K562 (cell line): ENCODE data around the gene ELF5. TPM values are rescaled to one million over a fixed set of nuclear protein-coding genes. Genes with fewer than 3 reads are reported as not detected.
A peak's percentile ranks its signal among the peaks of the same experiment; 100 is the strongest.

Experiments used
- ATAC-seq: fragments of 200-7000 bp; cut with Tn5 transposase; 3 replicates; pipeline ENCODE4 v1.9.1; 2020; ENCODE audit warnings: moderate library complexity
- BruUV-seq: library from RNA; stranded (reverse); fragments of 400-500 nt; replicated peaks from 2 replicates; lab custom pipeline; 2021; lab: Mats Ljungman, UMichigan
- CTCF ChIA-PET: fragments of 300-600 bp; formaldehyde crosslinking; extraction: SDS; loops from one replicate; lab custom pipeline; 2021; ENCODE audit warnings: low intra/inter-chr PET ratio; lab: Yijun Ruan, JAX
- POLR2A ChIA-PET: fragments of 300-600, 350-650 bp; sonication (Branson Sonifier 250); formaldehyde crosslinking; extraction: SDS; loops from one replicate; lab custom pipeline; 2021; ENCODE audit warnings: antibody characterized with exemption, inconsistent platforms; lab: Yijun Ruan, JAX
- DNase-seq, 4 experiments: peaks; one replicate each; pipeline versions ENCODE4 v3.0.0 to v3.0.0-alpha.2; 2011 to 2018; ENCODE audit warnings: low spot score in 3 of 4, mixed read lengths in 3 of 4; ENCODE audit errors: extremely low read depth in 1 of 4
- FAIRE-seq: peaks from 2 replicates; lab custom pipeline; 2011; peaks lifted over from hg19 to GRCh38; lab: Jason Lieb, UNC
- H2AFZ ChIP-seq: 2 replicates; pipeline ENCODE4 v1.6.0; 2011; ENCODE audit warnings: low read depth, low read length, control low read depth, inconsistent platforms
- H3K27ac ChIP-seq: fragments of 200-600 bp; 3 replicates; pipeline ENCODE4 v1.8.0; 2011; ENCODE audit warnings: low read depth, mild to moderate bottlenecking, control low read depth, inconsistent platforms, low read length, moderate library complexity, mixed read lengths; ENCODE audit errors: extremely low read depth
- H3K27me3 ChIP-seq, 2 experiments: fragments of 300-600 bp in 1 of 2; 2 replicates in 1 of 2; 3 replicates in 1 of 2; pipeline versions ENCODE4 v1.6.0 to v1.8.0; 2011; ENCODE audit warnings: inconsistent platforms in 2 of 2, low read length in 2 of 2, mild to moderate bottlenecking in 1 of 2, mixed read lengths in 1 of 2, moderate library complexity in 1 of 2; ENCODE audit not compliant: control insufficient read depth in 2 of 2, insufficient read depth in 2 of 2
- H3K36me3 ChIP-seq: fragments of 300-600 bp; 3 replicates; pipeline ENCODE4 v1.8.0; 2011; ENCODE audit warnings: mild to moderate bottlenecking, low read length, inconsistent platforms; ENCODE audit not compliant: control insufficient read depth, insufficient read depth
- H3K4me1 ChIP-seq, 2 experiments: fragments of 200-600 bp in 1 of 2; replicated peaks in 1 of 2; 2 replicates in 1 of 2; 3 replicates in 1 of 2; pipeline versions ENCODE4 v1.5.1 to v1.8.0; 2011; ENCODE audit warnings: inconsistent platforms in 2 of 2, low read length in 2 of 2, mild to moderate bottlenecking in 1 of 2, mixed read lengths in 1 of 2, moderate library complexity in 1 of 2; ENCODE audit not compliant: control insufficient read depth in 2 of 2, insufficient read depth in 2 of 2
- H3K4me2 ChIP-seq: 2 replicates; pipeline ENCODE4 v1.6.1; 2011; ENCODE audit warnings: low read length, control low read depth, inconsistent platforms, mixed read lengths; ENCODE audit not compliant: insufficient read depth
- H3K4me3 ChIP-seq: fragments of 200-600 bp; sonication (generic), shearing (Covaris generic); 2 replicates; pipeline ENCODE4 v1.5.1; 2016; ENCODE audit warnings: control low read depth, inconsistent platforms
- H3K79me2 ChIP-seq: fragments of 200-600 bp; 3 replicates; pipeline ENCODE4 v1.8.0; 2011; ENCODE audit warnings: low read length, inconsistent platforms; ENCODE audit not compliant: control insufficient read depth, insufficient read depth
- H3K9ac ChIP-seq, 2 experiments: 2 replicates each; pipeline versions ENCODE4 v1.6.0 to v1.6.1; 2011; ENCODE audit warnings: low read depth in 2 of 2, low read length in 2 of 2, control low read depth in 1 of 2, inconsistent platforms in 1 of 2, mild to moderate bottlenecking in 1 of 2, mixed read lengths in 1 of 2; ENCODE audit not compliant: insufficient read depth in 1 of 2
- H3K9me1 ChIP-seq: one replicate; pipeline ENCODE4 v1.6.0; 2011; ENCODE audit warnings: inconsistent platforms, mild to moderate bottlenecking, low read length, moderate library complexity; ENCODE audit not compliant: control insufficient read depth, insufficient read depth
- H3K9me3 ChIP-seq: replicated peaks from 2 replicates; pipeline ENCODE4 v1.5.1; 2011; ENCODE audit warnings: low read depth, low read length, inconsistent platforms; ENCODE audit not compliant: control insufficient read depth, insufficient read depth
- H4K20me1 ChIP-seq: replicated peaks from 2 replicates; pipeline ENCODE4 v1.6.1; 2011; ENCODE audit warnings: low read length, inconsistent platforms, mixed read lengths; ENCODE audit not compliant: control insufficient read depth, insufficient read depth
- NONO ChIP-seq, 2 experiments: fragments of 200-400 bp in 1 of 2; fragments of 450-650 bp in 1 of 2; formaldehyde crosslinking in 1 of 2; IDR thresholded peaks; 2 replicates each; pipeline ENCODE4 v1.6.1; 2017; ENCODE audit warnings: low read depth in 2 of 2, mild to moderate bottlenecking in 2 of 2, moderate library complexity in 2 of 2, low read length in 1 of 2
- SNIP1 ChIP-seq: fragments of 450-650 bp; IDR thresholded peaks from 2 replicates; pipeline ENCODE4 v1.7.1; 2017; ENCODE audit warnings: low read depth, mild to moderate bottlenecking
- SPI1 ChIP-seq: IDR thresholded peaks from 2 replicates; pipeline ENCODE4 v1.6.1; 2011; ENCODE audit warnings: low read depth, low read length, control low read depth, borderline replicate concordance
- TAF1 ChIP-seq: IDR thresholded peaks from 2 replicates; pipeline ENCODE4 v1.6.1; 2011; ENCODE audit warnings: mild to moderate bottlenecking, low read length, moderate library complexity; ENCODE audit not compliant: insufficient read depth, control insufficient read depth, severe bottlenecking; ENCODE audit errors: extremely low read depth
- ZNF354B ChIP-seq: fragments of 250-450 bp; sonication (Bioruptor Pico); IDR thresholded peaks from 2 replicates; pipeline ENCODE4 v1.4.0; 2020
- WGBS: fragments of 100-300 bp; shearing (Covaris generic); methylation state at CpG from one replicate; pipeline ENCODE4 v1.1.6; 2016; ENCODE audit warnings: low coverage, mixed read lengths; ENCODE audit not compliant: insufficient coverage; ENCODE audit errors: missing lambda C conversion rate; 5-methylcytosine and 5-hydroxymethylcytosine counted together
- in situ Hi-C: fragments of 300-500 bp; cut with MboI; formaldehyde crosslinking; loops from 4 replicates; pipeline ENCODE4 v1.15.0; 2018; ENCODE audit warnings: inconsistent platforms, mixed read lengths
- intact Hi-C: fragments of 100-400 bp; cut with micrococcal nuclease; formaldehyde crosslinking; loops from 2 replicates; pipeline ENCODE4 v1.14.2; 2022
- polyA plus RNA-seq, 8 experiments: library from polyadenylated mRNA; depleted of rRNA in 4 of 8; stranded (reverse) in 5 of 8; unstranded in 3 of 8; fragments of >200 nt; fragmentation: Nextera tagmentation in 2 of 8; fragmentation: Illumina TruSeq in 1 of 8; extraction: Ambion mirVana in 2 of 8; extraction: Trizol in 1 of 8; gene quantifications; 2 replicates each; pipeline versions ENCODE4 v1.2.1 to v1.2.3, GENCODE V29; 2011 to 2014; ENCODE audit warnings: inconsistent platforms in 1 of 8, missing spikeins in 1 of 8
- total RNA-seq, 7 experiments: library from RNA; depleted of rRNA in 6 of 7; stranded (reverse); fragments of >200 nt in 6 of 7; fragmentation: Illumina TruSeq in 2 of 7; extraction: Trizol in 2 of 7; gene quantifications; 2 replicates each; pipeline versions ENCODE4 v1.2.1 to v1.2.3, GENCODE V29; 2011 to 2021; ENCODE audit warnings: low replicate concordance in 1 of 7
- TF ChIP-seq, protein P1 (sequence below): fragments of 450-650 bp; conservative IDR thresholded peaks from 2 replicates; pipeline ENCODE4 v1.6.1; 2016; ENCODE audit warnings: missing genetic modification characterization, low read depth, mild to moderate bottlenecking, control low read depth, missing compliant biosample characterization
- TF ChIP-seq, protein P2 (sequence below): fragments of 450-650 bp; formaldehyde crosslinking; IDR thresholded peaks from 2 replicates; pipeline ENCODE4 v1.4.0; 2020; ENCODE audit warnings: mild to moderate bottlenecking
- TF ChIP-seq, protein P3 (sequence below), 2 experiments: fragments of 450-650 bp; IDR thresholded peaks; 2 replicates each; pipeline ENCODE4 v1.6.1; 2016
- TF ChIP-seq, protein P4 (sequence below): fragments of 450-650 bp; IDR thresholded peaks from 2 replicates; pipeline ENCODE4 v1.6.1; 2016

The ELF5 gene
- total and polyA plus RNA-seq, 9 of the 15 experiments (the other 6 are each of a cell fraction or from before 2014, with no cell fraction given): not detected

DNA sequence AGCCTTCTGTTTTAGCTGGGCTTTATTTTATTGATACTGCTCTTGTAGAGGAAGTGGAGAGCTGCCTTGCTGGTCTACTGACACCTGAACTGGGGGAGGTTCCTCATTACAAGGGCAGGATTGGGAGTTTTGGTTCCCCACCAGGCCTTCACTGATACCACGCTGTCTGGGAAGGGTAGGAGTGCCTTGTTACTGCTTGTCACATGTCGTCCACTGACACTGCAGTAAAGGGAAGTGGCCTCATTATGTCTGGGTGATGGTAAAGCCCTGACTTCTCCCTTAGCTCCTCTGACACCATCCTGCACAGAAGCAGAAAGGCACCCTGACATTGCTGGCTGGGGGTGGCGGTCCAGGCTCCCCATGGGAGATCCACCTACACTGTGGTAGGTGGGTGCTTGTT lies 38.7 kb upstream of the ELF5 start:
- 4% methylated on average over 3 of the region's 3 CpGs for WGBS
- Histone ChIP-seq H3K27ac (no peak overlapping the region), H3K4me2 (no peak overlapping the region), H3K9ac (no peak overlapping the region), H3K36me3 (no peaks in the 10 kb centered on the region), H3K9me1 (no peaks in the 10 kb centered on the region), H2AFZ (no peak overlapping the region), H3K27me3 (peaks cover 11 to 32% of the 10 kb centered on the region in 2 experiments; a peak in 4 of 5 replicates), H3K79me2 (no peaks in the 10 kb centered on the region), H3K4me1 (no peaks in the 10 kb centered on the region), H3K4me3 (no peak overlapping the region), H4K20me1 (no peaks in the 10 kb centered on the region), H3K9me3 (no peaks in the 10 kb centered on the region)
- CTCF ChIA-PET: no interaction called here
- in situ Hi-C loops: no loop called here
- intact Hi-C loops: no loop called here
- DNase-seq: no peak
- BruUV-seq: no TSS peak
- TF ChIP-seq, protein P1, sequence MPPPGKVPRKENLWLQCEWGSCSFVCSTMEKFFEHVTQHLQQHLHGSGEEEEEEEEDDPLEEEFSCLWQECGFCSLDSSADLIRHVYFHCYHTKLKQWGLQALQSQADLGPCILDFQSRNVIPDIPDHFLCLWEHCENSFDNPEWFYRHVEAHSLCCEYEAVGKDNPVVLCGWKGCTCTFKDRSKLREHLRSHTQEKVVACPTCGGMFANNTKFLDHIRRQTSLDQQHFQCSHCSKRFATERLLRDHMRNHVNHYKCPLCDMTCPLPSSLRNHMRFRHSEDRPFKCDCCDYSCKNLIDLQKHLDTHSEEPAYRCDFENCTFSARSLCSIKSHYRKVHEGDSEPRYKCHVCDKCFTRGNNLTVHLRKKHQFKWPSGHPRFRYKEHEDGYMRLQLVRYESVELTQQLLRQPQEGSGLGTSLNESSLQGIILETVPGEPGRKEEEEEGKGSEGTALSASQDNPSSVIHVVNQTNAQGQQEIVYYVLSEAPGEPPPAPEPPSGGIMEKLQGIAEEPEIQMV: no peak
- TF ChIP-seq SPI1: peak; percentile 54; the same call in 1 of the 2 replicates
- POLR2A ChIA-PET: interaction anchor here (0.6 kb wide), 1 partner anchor 26 kb away, joined by 3 read pairs; no protein-coding TSS in a partner anchor
- no peak for FAIRE-seq
- ATAC-seq: peak; percentile 54; the same call in 2 of the 3 replicates

DNA sequence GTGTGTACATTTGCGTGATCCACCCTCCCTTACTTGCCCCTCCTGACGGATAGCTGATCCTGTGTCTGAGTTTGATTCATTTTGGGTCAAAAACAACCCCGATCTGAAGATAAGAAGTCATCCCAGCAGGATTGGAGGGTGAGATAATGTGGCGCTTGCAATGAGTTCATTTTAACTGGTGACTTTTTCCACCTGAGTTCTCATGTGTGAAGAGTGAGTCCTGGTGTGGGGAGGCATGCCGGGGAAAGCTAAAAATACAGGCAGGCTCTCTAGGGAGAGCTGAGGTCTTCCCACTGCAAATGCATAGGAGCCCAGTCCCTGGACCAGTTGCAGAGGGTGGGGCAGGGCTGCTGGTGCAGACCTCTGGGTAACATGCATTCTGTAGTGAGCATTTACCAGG lies 35.7 kb upstream of the ELF5 start:
- Histone ChIP-seq H3K9me1 (no peaks in the 10 kb centered on the region), H2AFZ (no peak overlapping the region), H3K4me2 (no peak overlapping the region), H3K27me3 (peaks cover 7 to 38% of the 10 kb centered on the region in 2 experiments; a peak in 4 of 5 replicates), H3K79me2 (no peaks in the 10 kb centered on the region), H3K4me3 (no peak overlapping the region), H4K20me1 (no peaks in the 10 kb centered on the region), H3K36me3 (no peaks in the 10 kb centered on the region), H3K9me3 (no peaks in the 10 kb centered on the region), H3K9ac (no peak overlapping the region), H3K27ac (no peak overlapping the region), H3K4me1 (no peaks in the 10 kb centered on the region)
- FAIRE-seq: no peak
- CTCF ChIA-PET: interaction anchor here (0.6 kb wide), 1 partner anchor 344 kb away, joined by 3 read pairs; no protein-coding TSS in a partner anchor
- no peak for TF ChIP-seq TAF1
- TF ChIP-seq ZNF354B (CRISPR knock-in tag): no peak
- no peak for TF ChIP-seq NONO (IDR thresholded peaks at IDR 0.05; ENCODE audit: low read depth in 2 of 2, low read length in 1 of 2)
- TF ChIP-seq, protein P2, sequence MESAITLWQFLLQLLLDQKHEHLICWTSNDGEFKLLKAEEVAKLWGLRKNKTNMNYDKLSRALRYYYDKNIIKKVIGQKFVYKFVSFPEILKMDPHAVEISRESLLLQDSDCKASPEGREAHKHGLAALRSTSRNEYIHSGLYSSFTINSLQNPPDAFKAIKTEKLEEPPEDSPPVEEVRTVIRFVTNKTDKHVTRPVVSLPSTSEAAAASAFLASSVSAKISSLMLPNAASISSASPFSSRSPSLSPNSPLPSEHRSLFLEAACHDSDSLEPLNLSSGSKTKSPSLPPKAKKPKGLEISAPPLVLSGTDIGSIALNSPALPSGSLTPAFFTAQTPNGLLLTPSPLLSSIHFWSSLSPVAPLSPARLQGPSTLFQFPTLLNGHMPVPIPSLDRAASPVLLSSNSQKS (CRISPR knock-in tag): no peak
- TF ChIP-seq, protein P3, sequence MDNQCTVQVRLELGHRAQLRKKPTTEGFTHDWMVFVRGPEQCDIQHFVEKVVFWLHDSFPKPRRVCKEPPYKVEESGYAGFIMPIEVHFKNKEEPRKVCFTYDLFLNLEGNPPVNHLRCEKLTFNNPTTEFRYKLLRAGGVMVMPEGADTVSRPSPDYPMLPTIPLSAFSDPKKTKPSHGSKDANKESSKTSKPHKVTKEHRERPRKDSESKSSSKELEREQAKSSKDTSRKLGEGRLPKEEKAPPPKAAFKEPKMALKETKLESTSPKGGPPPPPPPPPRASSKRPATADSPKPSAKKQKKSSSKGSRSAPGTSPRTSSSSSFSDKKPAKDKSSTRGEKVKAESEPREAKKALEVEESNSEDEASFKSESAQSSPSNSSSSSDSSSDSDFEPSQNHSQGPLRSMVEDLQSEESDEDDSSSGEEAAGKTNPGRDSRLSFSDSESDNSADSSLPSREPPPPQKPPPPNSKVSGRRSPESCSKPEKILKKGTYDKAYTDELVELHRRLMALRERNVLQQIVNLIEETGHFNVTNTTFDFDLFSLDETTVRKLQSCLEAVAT (IDR thresholded peaks at IDR 0.05): no peak
- TF ChIP-seq, protein P4, sequence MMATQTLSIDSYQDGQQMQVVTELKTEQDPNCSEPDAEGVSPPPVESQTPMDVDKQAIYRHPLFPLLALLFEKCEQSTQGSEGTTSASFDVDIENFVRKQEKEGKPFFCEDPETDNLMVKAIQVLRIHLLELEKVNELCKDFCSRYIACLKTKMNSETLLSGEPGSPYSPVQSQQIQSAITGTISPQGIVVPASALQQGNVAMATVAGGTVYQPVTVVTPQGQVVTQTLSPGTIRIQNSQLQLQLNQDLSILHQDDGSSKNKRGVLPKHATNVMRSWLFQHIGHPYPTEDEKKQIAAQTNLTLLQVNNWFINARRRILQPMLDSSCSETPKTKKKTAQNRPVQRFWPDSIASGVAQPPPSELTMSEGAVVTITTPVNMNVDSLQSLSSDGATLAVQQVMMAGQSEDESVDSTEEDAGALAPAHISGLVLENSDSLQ: no peak
- no peak for TF ChIP-seq SNIP1
- intact Hi-C loops: no loop called here
- in situ Hi-C loops: no loop called here
- BruUV-seq: no TSS peak
- POLR2A ChIA-PET: interaction anchor here (1.1 kb wide), 1 partner anchor 10 kb away, joined by 3 read pairs; no protein-coding TSS in a partner anchor
- no peak for DNase-seq
- 2% methylated on average over 5 of the region's 5 CpGs for WGBS
- no peak for ATAC-seq
